ENCODE results near the gene FBXL3. TPM values are rescaled to one million over a fixed set of nuclear protein-coding genes. Genes with fewer than 3 reads are reported as not detected.

The FBXL3 gene
- total and polyA plus RNA-seq, 2 donors (not counting 1 experiment from before 2014, with no cell fraction given) = 20.5 to 78.0 TPM

DNA sequence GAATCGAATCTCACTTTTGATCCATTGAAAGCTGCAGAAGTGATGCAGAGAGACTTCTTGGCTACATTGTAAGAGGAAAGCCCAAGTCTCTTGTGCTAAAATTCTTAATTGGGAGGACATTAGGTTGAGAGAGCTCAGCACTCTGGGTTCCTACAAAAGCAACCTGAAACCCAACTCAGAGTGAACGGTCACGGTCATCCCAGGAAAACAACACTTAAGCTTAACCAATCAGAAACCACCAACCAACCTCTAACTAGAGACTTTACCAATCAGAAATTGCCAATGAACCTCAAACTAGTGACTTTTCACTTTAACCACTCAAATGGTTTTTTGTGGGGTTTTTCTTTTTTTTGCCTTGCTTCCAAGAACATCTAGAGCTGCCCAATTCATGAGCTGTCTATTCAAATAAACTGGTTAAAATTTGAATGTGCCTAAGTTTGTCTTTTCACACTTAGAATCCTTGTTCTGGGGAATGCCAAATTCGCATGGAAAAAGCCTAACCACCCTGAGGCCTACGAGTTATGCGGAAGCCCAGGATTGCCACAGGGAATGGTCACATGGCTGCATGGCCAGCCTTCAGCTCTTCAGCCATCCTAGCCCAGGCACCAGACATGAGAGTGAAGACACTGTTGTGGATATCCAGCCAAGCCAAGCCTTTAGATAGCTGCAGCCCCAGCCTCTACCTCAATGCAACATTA, 52.9 kb downstream of the FBXL3 start:
- no peaks in the 10 kb centered on the region for H4K20me1 ChIP-seq (ENCODE audit: control insufficient read depth, insufficient read depth, low read length, poor library complexity, severe bottlenecking)
- peaks cover 2% of the 10 kb centered on the region for H3K4me1 Mint-ChIP-seq
- no peaks in the 10 kb centered on the region for H3K4me1 ChIP-seq (ENCODE audit: control insufficient read depth in 2 of 2, insufficient read depth in 2 of 2, low read length in 2 of 2)
- H3K27me3 ChIP-seq (replicated peaks in 1 of 4; ENCODE audit: control extremely low read depth in 1 of 4, control insufficient read depth in 3 of 4, insufficient read depth in 4 of 4, low read length in 3 of 4) = peaks cover 0 to 17% (median 0%) of the 10 kb centered on the region in 4 experiments
- no peaks in the 10 kb centered on the region for H3K9me3 ChIP-seq (ENCODE audit: control extremely low read depth in 1 of 3, control insufficient read depth in 2 of 3, insufficient read depth in 1 of 3, low read length in 2 of 3)
- no peak overlapping the region for H2AFZ ChIP-seq (ENCODE audit: insufficient read depth, low read depth, low read length, poor library complexity, severe bottlenecking)
- no peaks in the 10 kb centered on the region for H3K9me3 Mint-ChIP-seq (ENCODE audit: insufficient read depth)
- intact Hi-C loops (cut with micrococcal nuclease) = no loop called here
- H3K36me3 ChIP-seq (replicated peaks in 1 of 2; ENCODE audit: control extremely low read depth in 1 of 2, control insufficient read depth in 1 of 2, extremely low read depth in 1 of 2, insufficient read depth in 2 of 2, low read length in 1 of 2) = no peaks in the 10 kb centered on the region
- no peak overlapping the region for H3K27ac ChIP-seq (ENCODE audit: low read length in 2 of 2)
- ChIA-PET POLR2A (no interaction called here), CTCF (interaction anchor here (1.7 kb wide), 1 partner anchor 8 kb away, joined by 4 read pairs; no protein-coding TSS in a partner anchor)
- H3K4me2 ChIP-seq (replicated peaks; ENCODE audit: low read depth, low read length, poor library complexity, severe bottlenecking) = no peak overlapping the region
- no peak overlapping the region for H3K4me3 Mint-ChIP-seq
- peaks cover 52% of the 10 kb centered on the region for H3K27me3 Mint-ChIP-seq
- H3K27ac Mint-ChIP-seq = no peak overlapping the region
- TF ChIP-seq EZH2 (IDR thresholded peaks at IDR 0.05; ENCODE audit: borderline replicate concordance, insufficient read depth, low read depth, low read length, poor library complexity, severe bottlenecking) = no peak
- TF ChIP-seq, protein P1, sequence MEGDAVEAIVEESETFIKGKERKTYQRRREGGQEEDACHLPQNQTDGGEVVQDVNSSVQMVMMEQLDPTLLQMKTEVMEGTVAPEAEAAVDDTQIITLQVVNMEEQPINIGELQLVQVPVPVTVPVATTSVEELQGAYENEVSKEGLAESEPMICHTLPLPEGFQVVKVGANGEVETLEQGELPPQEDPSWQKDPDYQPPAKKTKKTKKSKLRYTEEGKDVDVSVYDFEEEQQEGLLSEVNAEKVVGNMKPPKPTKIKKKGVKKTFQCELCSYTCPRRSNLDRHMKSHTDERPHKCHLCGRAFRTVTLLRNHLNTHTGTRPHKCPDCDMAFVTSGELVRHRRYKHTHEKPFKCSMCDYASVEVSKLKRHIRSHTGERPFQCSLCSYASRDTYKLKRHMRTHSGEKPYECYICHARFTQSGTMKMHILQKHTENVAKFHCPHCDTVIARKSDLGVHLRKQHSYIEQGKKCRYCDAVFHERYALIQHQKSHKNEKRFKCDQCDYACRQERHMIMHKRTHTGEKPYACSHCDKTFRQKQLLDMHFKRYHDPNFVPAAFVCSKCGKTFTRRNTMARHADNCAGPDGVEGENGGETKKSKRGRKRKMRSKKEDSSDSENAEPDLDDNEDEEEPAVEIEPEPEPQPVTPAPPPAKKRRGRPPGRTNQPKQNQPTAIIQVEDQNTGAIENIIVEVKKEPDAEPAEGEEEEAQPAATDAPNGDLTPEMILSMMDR (IDR thresholded peaks at IDR 0.05) = no peak
- ATAC-seq (ENCODE audit: low read depth) = no peak
- no peak for DNase-seq
- H3K4me3 ChIP-seq (ENCODE audit: control extremely low read depth in 1 of 5, extremely low read depth in 1 of 5, insufficient read depth in 1 of 5, low read depth in 2 of 5, low read length in 4 of 5) = no peak overlapping the region
- H3K9ac ChIP-seq (ENCODE audit: low read length) = no peak overlapping the region
- 91% methylated on average over 4 of the region's 6 CpGs for WGBS (ENCODE audit: insufficient coverage)
- H3K79me2 ChIP-seq (ENCODE audit: control insufficient read depth, insufficient read depth, low read length) = no peaks in the 10 kb centered on the region

Measured in B cell (primary cell).